Esophagus squamous epithelium (tissue), 4 donors: ENCODE measurements around the gene ARMS2.

Source experiments
- POLR2A ChIP-seq, 4 donors: fragments of 450-650 bp; IDR thresholded peaks; one replicate each; pipeline ENCODE4 v1.6.1; 2017; ENCODE audit warnings: antibody characterized with exemption in 4 of 4, mild to moderate bottlenecking in 4 of 4, moderate library complexity in 3 of 4
- TF ChIP-seq, protein P1 (sequence below), 6 experiments: fragments of 450-650 bp in 4 of 6; fragments of 200-600 bp in 2 of 6; sonication (generic) in 2 of 6; IDR thresholded peaks; one replicate each; pipeline ENCODE4 v1.5.1; 2016 to 2019; ENCODE audit warnings: antibody characterized with exemption in 6 of 6, mild to moderate bottlenecking in 4 of 6, moderate library complexity in 4 of 6

DNA sequence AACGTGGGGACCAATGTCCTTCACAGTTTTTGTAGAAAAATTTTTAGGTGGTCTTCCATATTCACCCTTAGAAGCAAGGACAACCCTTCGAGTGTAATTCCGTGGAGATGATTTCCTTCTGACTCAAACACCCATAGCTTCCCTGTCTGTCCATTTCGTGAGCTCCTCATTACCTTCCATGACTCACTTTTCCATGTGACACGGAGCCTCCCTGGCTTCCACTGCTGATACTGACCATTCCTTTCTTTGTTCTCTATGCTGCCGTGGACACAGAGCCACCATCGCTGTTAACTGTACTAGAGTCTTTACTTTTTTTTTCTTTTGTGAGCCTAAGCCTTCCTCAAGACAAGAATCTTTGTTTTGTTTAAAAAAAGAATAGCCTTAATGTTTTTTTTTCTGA is 12.5 kb upstream of the ARMS2 start:
- TF ChIP-seq, protein P1, sequence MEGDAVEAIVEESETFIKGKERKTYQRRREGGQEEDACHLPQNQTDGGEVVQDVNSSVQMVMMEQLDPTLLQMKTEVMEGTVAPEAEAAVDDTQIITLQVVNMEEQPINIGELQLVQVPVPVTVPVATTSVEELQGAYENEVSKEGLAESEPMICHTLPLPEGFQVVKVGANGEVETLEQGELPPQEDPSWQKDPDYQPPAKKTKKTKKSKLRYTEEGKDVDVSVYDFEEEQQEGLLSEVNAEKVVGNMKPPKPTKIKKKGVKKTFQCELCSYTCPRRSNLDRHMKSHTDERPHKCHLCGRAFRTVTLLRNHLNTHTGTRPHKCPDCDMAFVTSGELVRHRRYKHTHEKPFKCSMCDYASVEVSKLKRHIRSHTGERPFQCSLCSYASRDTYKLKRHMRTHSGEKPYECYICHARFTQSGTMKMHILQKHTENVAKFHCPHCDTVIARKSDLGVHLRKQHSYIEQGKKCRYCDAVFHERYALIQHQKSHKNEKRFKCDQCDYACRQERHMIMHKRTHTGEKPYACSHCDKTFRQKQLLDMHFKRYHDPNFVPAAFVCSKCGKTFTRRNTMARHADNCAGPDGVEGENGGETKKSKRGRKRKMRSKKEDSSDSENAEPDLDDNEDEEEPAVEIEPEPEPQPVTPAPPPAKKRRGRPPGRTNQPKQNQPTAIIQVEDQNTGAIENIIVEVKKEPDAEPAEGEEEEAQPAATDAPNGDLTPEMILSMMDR (IDR thresholded peaks at IDR 0.05): no peak
- no peak for TF ChIP-seq POLR2A (IDR thresholded peaks at IDR 0.05)
